Measurements from ENCODE around the gene BRD4.

The BRD4 gene

DNA sequence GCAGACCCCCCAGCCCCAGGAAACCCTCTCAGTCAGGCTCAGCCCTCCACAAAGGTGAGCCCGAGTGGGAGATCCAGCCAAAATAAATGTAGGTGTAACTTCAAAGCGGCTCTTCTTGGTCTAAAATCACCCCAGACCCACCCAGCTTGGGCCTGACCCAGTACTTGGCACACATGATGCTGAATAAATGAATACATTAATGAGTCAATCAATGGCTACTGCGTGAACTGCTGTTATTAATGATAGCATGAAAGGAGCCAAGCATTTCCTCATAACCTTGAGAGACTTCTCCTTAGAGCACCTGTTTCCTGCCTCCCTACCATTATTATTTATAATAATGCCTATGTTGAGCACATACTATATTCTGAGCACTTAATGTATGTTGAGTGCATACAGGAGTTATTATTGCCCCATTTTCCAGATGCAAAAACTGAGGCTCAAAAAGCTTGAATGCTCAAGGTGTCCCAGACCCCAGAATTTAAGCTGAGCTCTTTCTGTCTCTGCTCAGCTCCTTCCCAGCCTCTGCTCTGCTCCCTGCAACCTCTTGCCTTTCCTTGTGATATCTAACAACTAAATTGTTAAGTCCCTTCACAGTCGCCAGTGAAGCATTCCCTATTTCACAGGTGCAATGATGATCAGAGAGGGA, 135.9 kb downstream of the BRD4 start:
- Histone ChIP-seq H3K36me3 (ENCODE audit: insufficient read depth, low read length) (peaks cover 51% of the 10 kb centered on the region), H3K4me1 (ENCODE audit: insufficient read depth, low read length) (peaks cover 11% of the 10 kb centered on the region), H2AFZ (ENCODE audit: low read depth, low read length) (no peak overlapping the region), H3K9me3 (ENCODE audit: low read length) (no peaks in the 10 kb centered on the region), H3K4me3 (ENCODE audit: low read length) (no peak overlapping the region), H3K27me3 (ENCODE audit: insufficient read depth, low read length) (no peaks in the 10 kb centered on the region)

DNA sequence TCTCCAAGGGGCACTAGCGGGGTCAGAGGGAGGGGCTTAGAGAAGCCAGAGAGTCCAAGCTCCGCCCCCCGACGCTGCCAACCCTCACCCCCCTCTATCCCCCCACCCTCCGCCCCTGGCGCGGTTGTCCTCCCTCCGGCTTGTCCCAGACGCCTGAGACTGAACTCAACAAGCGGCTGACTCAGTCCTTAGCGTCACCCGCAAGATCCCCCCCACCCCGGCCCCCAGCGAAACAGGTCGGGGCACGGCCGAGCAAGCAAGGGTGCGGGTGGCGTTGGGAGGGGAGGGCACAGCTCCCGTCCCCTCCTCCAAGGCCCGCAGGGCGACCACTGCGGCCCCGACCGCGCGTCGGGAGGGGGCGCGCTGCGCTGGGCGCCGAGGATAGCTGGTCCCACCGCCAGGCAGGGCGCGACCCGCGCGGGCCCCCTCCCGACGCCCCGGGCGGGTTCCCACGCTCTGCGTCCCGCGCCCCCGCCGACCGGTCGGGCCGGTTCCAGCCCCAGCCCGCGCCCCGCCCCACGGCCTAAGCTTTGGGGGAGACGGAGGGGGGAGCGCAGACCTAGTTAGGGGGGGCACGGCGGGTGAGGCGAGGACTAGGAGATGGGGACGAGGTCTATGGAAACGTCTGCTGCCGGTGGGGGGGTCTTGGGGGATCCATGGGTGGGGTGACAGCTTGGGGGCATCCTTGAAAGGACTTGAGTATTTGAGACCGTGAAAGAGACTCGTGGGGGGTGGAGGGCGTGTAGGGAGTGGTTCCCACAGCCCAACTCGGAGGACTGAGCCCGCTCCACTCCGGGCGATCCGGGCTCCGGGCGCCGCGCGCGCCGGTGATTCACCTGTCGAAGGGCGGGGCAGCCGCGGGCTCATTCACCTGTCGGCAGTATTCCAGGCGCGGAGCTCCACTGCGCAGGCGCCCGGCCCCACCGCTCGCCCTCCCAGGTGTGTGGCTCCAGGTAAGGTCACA, 136.7 kb downstream of the BRD4 start:
- no peak overlapping the region for H2AFZ ChIP-seq (ENCODE audit: low read depth, low read length)
- H3K4me3 ChIP-seq (ENCODE audit: low read length): no peak overlapping the region
- H3K27me3 ChIP-seq (ENCODE audit: insufficient read depth, low read length): no peaks in the 10 kb centered on the region
- H3K4me1 ChIP-seq (ENCODE audit: insufficient read depth, low read length): peaks cover 11% of the 10 kb centered on the region
- no peaks in the 10 kb centered on the region for H3K9me3 ChIP-seq (ENCODE audit: low read length)
- peaks cover 58% of the 10 kb centered on the region for H3K36me3 ChIP-seq (ENCODE audit: insufficient read depth, low read length)

DNA sequence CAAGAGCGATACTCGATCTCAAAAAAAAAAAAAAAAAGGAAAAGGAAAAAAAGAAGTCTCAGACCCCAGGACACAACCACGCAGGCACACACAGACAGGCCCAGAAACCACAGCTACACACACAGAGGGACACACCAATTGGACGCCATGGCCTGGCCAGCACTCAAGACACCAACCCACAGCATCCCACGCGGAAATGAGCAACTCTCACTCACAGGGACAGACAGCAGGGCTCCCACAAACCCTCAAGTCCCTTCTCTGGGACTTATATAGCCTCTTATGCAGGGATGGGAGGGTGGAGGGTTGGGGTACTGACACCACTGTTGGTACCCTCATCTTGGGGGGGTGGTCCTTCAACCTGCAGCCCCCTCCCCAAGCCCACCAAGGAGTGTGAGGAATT, 137.4 kb downstream of the BRD4 start:
- Histone ChIP-seq H3K4me1 (ENCODE audit: insufficient read depth, low read length) (peaks cover 11% of the 10 kb centered on the region), H3K4me3 (ENCODE audit: low read length) (no peak overlapping the region)

DNA sequence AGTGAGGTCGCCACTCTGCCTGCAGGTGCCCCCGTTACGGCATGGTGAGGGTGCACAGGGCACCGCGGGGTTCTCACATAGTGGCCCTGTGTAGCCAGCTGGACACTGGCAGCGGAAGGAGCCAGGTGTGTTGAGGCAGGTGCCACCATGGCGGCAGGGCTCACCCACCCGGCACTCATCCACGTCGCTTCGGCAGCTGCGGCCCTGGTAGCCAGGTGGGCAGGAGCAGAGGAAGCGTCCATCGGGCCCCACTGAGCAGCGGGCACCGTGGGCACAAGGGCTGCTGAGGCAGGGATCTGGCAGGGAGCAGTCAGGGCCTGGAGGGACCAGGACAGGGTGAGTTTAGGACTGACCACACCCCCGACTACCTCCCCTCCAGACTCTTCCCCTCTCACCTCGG, 140.4 kb downstream of the BRD4 start:
- Histone ChIP-seq H3K36me3 (ENCODE audit: insufficient read depth, low read length) (peaks cover 70% of the 10 kb centered on the region), H3K9me3 (ENCODE audit: low read length) (no peaks in the 10 kb centered on the region), H2AFZ (ENCODE audit: low read depth, low read length) (no peak overlapping the region), H3K4me1 (ENCODE audit: insufficient read depth, low read length) (peaks cover 3% of the 10 kb centered on the region), H3K4me3 (ENCODE audit: low read length) (no peak overlapping the region), H3K27me3 (ENCODE audit: insufficient read depth, low read length) (no peaks in the 10 kb centered on the region)

More for the DNA sequence above, 137.4 kb downstream of the BRD4 start:
- Histone ChIP-seq H3K36me3 (ENCODE audit: insufficient read depth, low read length) (peaks cover 64% of the 10 kb centered on the region), H2AFZ (ENCODE audit: low read depth, low read length) (no peak overlapping the region), H3K27me3 (ENCODE audit: insufficient read depth, low read length) (no peaks in the 10 kb centered on the region), H3K9me3 (ENCODE audit: low read length) (no peaks in the 10 kb centered on the region)

DNA sequence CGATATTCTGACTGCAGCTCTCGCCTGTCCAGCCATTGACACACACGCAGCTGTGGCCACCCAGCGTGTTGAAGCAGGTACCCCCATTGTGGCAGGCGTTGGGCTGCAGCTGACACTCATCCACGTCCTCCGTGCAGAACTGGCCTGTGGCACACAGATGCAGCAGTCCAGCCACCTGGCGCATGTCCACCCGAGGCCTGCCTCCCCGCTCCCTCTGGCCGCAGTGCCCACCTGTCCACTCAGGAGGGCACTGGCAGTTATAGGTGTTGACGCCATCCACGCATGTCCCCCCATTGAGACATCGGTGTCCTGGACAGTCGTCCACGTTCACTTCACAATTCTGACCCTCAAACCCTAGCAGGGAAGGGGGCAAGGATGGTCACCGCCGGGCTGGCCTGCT, 140.8 kb downstream of the BRD4 start:
- Histone ChIP-seq H3K27me3 (ENCODE audit: insufficient read depth, low read length) (no peaks in the 10 kb centered on the region), H3K4me3 (ENCODE audit: low read length) (no peak overlapping the region), H3K36me3 (ENCODE audit: insufficient read depth, low read length) (peaks cover 70% of the 10 kb centered on the region)

DNA sequence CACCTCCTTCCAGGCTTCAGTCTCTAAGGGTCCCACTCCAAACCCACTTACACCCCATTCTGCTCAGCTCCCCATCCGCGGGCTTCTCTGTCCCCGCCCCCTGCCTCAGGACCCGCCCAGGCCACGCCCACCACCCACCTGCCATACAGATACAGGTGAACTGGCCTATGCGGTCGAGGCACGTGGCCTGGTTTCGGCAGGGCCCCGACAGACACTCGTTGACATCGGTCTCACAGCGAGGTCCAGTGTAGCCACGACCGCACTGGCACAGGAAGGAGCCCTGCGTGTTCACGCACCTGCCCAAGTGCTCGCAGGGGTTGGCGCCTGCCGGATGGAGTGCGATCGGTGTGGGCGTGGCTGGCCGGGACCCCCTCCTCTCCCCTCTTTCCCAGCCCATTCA, 143.5 kb downstream of the BRD4 start:
- Histone ChIP-seq H3K4me3 (ENCODE audit: low read length) (no peak overlapping the region), H3K27me3 (ENCODE audit: insufficient read depth, low read length) (no peaks in the 10 kb centered on the region), H3K36me3 (ENCODE audit: insufficient read depth, low read length) (peaks cover 85% of the 10 kb centered on the region), H3K9me3 (ENCODE audit: low read length) (no peaks in the 10 kb centered on the region), H3K4me1 (ENCODE audit: insufficient read depth, low read length) (no peaks in the 10 kb centered on the region), H2AFZ (ENCODE audit: low read depth, low read length) (no peak overlapping the region)

More for the DNA sequence above, 140.8 kb downstream of the BRD4 start:
- H2AFZ ChIP-seq (ENCODE audit: low read depth, low read length): no peak overlapping the region
- no peaks in the 10 kb centered on the region for H3K9me3 ChIP-seq (ENCODE audit: low read length)
- peaks cover 3% of the 10 kb centered on the region for H3K4me1 ChIP-seq (ENCODE audit: insufficient read depth, low read length)

DNA sequence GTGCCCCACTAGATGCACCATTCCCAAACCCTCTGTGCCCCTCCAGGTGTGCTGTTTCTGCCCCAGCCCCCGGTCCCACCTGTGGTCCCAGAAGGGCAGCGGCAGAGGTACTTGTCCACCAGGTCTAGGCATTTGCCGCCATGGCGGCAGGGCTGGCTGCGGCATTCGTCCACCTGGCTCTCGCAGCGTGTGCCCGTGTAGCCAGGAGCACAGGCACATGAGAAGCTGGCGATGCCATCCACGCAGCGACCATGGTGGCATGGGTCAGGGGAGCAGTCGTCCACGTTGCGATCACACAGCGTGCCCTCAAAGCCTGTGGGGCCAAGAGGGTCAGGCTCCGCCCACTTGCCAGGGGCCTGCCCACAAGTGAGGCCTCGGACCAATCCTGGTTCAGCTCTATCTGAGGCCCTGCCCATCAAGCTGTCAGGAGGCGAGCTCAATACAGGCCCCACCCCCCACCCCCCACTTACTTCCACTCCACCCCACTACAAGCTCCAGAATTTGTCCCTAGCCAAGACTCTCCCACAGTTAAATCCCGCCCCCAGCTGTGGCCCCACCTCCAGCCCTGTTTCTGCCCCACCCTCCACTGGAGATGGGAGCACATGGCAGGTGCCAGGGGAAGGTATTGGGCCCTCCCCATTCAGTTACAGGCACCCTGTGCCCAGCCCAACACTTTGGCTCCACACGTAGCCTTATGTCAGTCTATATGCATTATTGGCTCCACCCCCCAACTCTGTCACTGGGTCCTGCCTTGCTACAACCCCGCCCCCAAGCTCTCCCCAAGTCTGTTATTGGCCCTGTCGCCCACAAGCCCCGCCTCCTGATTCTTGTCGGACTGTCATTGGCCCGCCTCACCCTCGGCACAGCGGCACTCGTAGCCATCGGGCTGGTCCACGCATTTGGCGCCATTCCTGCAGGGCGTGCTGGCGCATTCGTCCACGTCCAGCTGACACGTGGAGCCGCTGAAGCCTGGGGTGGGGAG, 145.0 kb downstream of the BRD4 start:
- Histone ChIP-seq H3K4me3 (ENCODE audit: low read length) (no peak overlapping the region), H2AFZ (ENCODE audit: low read depth, low read length) (no peak overlapping the region), H3K4me1 (ENCODE audit: insufficient read depth, low read length) (no peaks in the 10 kb centered on the region), H3K36me3 (ENCODE audit: insufficient read depth, low read length) (peaks cover 80% of the 10 kb centered on the region), H3K9me3 (ENCODE audit: low read length) (no peaks in the 10 kb centered on the region), H3K27me3 (ENCODE audit: insufficient read depth, low read length) (no peaks in the 10 kb centered on the region)

Data from neuron (in vitro differentiated cells).